ENCODE measurements around the gene WDR89.

DNA sequence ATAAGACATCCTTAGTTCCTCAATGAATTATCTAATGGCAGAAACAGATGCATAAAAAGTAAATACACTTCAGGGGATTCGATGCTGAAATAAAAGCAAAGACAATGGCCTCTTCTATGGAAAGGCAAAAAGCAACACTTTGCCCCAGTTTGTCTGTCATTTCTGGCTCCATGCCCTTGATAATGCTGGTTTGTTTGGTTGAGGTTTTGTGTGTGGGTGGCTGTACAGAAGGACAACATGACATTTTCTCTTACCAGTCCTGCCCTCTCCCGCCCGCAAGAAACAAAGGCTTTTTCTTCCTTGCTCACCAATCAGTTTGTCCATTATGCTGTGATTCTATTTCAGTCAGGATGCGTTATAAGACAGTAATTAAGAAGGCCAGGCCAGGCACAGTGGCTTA is 18.1 kb upstream of the WDR89 start:
- TF ChIP-seq CTCF (IDR thresholded peaks at IDR 0.05) (no peak), POLR2A (IDR thresholded peaks at IDR 0.05) (no peak)

All from uterus (tissue), 2 donors.